Progenitor cell of endocrine pancreas (in vitro differentiated cells): ENCODE results near the gene GFOD2. TPM values are rescaled to one million over a fixed set of nuclear protein-coding genes. Genes with fewer than 3 reads are reported as not detected.

Experiments used
- DNase-seq: peaks from one replicate; pipeline ENCODE4 v3.0.0; 2021; ENCODE audit warnings: low spot score; ENCODE audit not compliant: unreplicated experiment
- H3K27ac Mint-ChIP-seq: 2 replicates; pipeline ENCODE4 v1.8.0; 2021; ENCODE audit warnings: mild to moderate bottlenecking, moderate library complexity, mixed read lengths
- H3K27me3 Mint-ChIP-seq: 2 replicates; pipeline ENCODE4 v1.8.0; 2021; ENCODE audit warnings: mixed read lengths
- H3K36me3 Mint-ChIP-seq: 2 replicates; pipeline ENCODE4 v1.8.0; 2022; ENCODE audit warnings: mixed read lengths; ENCODE audit not compliant: insufficient read depth
- H3K4me1 Mint-ChIP-seq: 2 replicates; pipeline ENCODE4 v1.8.0; 2021; ENCODE audit warnings: low read depth, mixed read lengths
- H3K4me3 Mint-ChIP-seq: 2 replicates; pipeline ENCODE4 v1.8.0; 2021; ENCODE audit warnings: low read depth, mild to moderate bottlenecking, moderate library complexity, mixed read lengths
- H3K9me3 Mint-ChIP-seq: 2 replicates; pipeline ENCODE4 v1.8.0; 2021; ENCODE audit warnings: low read depth, mixed read lengths
- CTCF ChIP-seq: fragments of 200-600 bp; sonication (generic); IDR thresholded peaks from one replicate; pipeline ENCODE4 v1.5.0; 2021; ENCODE audit warnings: antibody characterized with exemption, mild to moderate bottlenecking; ENCODE audit not compliant: unreplicated experiment
- total RNA-seq: library from RNA; stranded (reverse); gene quantifications from 2 replicates; pipeline ENCODE4 v1.2.1, GENCODE V29; 2021

Gene GFOD2
- total RNA-seq, 1 donor from 2014 or later, result 38.8 TPM

- Mint-ChIP-seq H3K4me1 (peaks cover 2% of the 10 kb centered on the region), H3K27me3 (peaks cover 45% of the 10 kb centered on the region), H3K36me3 (no peaks in the 10 kb centered on the region), H3K27ac (no peak overlapping the region), H3K9me3 (no peaks in the 10 kb centered on the region), H3K4me3 (no peak overlapping the region)
- no peak for TF ChIP-seq CTCF
- no peak for DNase-seq
Measured at GRCh38 chr16:67647111-67647651, 71.9 kb downstream of the GFOD2 start.

- no peaks in the 10 kb centered on the region for H3K9me3 Mint-ChIP-seq
- no peak for DNase-seq
- H3K27ac Mint-ChIP-seq, result no peak overlapping the region
- no peaks in the 10 kb centered on the region for H3K36me3 Mint-ChIP-seq
- no peaks in the 10 kb centered on the region for H3K4me1 Mint-ChIP-seq
- TF ChIP-seq CTCF, result no peak
- H3K27me3 Mint-ChIP-seq, result peaks cover 28% of the 10 kb centered on the region
- peak overlapping the region; percentile 31 for H3K4me3 Mint-ChIP-seq
Measured at GRCh38 chr16:67645397-67646121, 73.6 kb downstream of the GFOD2 start.

GRCh38 chr16:67644038-67644437 lies 75.1 kb downstream of the GFOD2 start:
- no peak overlapping the region for H3K4me3 Mint-ChIP-seq
- H3K4me1 Mint-ChIP-seq, result no peaks in the 10 kb centered on the region
- H3K9me3 Mint-ChIP-seq, result no peaks in the 10 kb centered on the region
- H3K27ac Mint-ChIP-seq, result no peak overlapping the region
- no peak for TF ChIP-seq CTCF
- peaks cover 6% of the 10 kb centered on the region for H3K36me3 Mint-ChIP-seq
- DNase-seq, result no peak
- H3K27me3 Mint-ChIP-seq, result peaks cover 16% of the 10 kb centered on the region

- Mint-ChIP-seq H3K4me3 (no peak overlapping the region), H3K27me3 (peaks cover 16% of the 10 kb centered on the region), H3K4me1 (no peaks in the 10 kb centered on the region), H3K36me3 (peaks cover 13% of the 10 kb centered on the region), H3K9me3 (no peaks in the 10 kb centered on the region), H3K27ac (no peak overlapping the region)
- TF ChIP-seq CTCF, result no peak
- DNase-seq, result no peak
Measured at GRCh38 chr16:67641779-67642708, 77.1 kb downstream of the GFOD2 start.

GRCh38 chr16:67637625-67638024 lies 81.5 kb downstream of the GFOD2 start:
- Mint-ChIP-seq H3K27me3 (no peaks in the 10 kb centered on the region), H3K9me3 (no peaks in the 10 kb centered on the region), H3K27ac (no peak overlapping the region), H3K36me3 (peaks cover 21% of the 10 kb centered on the region), H3K4me1 (no peaks in the 10 kb centered on the region), H3K4me3 (no peak overlapping the region)
- no peak for TF ChIP-seq CTCF
- no peak for DNase-seq
